ACC112 (cell line): ENCODE measurements around the gene LRRC31.

Experiments used
- H2AFZ ChIP-seq: fragments of 200-600 bp; sonication (generic); one replicate; pipeline ENCODE4 v1.6.0; 2017; ENCODE audit warnings: antibody characterized with exemption, low read length; ENCODE audit not compliant: unreplicated experiment
- H3K27ac ChIP-seq: fragments of 200-600 bp; sonication (generic); 2 replicates; pipeline ENCODE4 v1.5.1; 2014; ENCODE audit warnings: low read depth, mild to moderate bottlenecking, antibody characterized with exemption, low read length, moderate library complexity
- H3K27me3 ChIP-seq: fragments of 200-600 bp; sonication (generic); 2 replicates; pipeline ENCODE4 v1.6.1; 2014; ENCODE audit warnings: mild to moderate bottlenecking, antibody characterized with exemption, low read length, moderate library complexity, mixed read lengths; ENCODE audit not compliant: insufficient read depth
- H3K36me3 ChIP-seq: fragments of 200-600 bp; sonication (generic); 2 replicates; pipeline ENCODE4 v1.6.1; 2016; ENCODE audit warnings: mild to moderate bottlenecking, antibody characterized with exemption, low read length, moderate library complexity, mixed read lengths; ENCODE audit not compliant: insufficient read depth
- H3K4me1 ChIP-seq: fragments of 200-600 bp; sonication (generic); one replicate; pipeline ENCODE4 v1.6.1; 2016; ENCODE audit warnings: low read length, mixed read lengths; ENCODE audit not compliant: insufficient read depth, unreplicated experiment, control insufficient read depth
- H3K4me3 ChIP-seq: fragments of 200-600 bp; sonication (generic); 2 replicates; pipeline ENCODE4 v1.5.1; 2014; ENCODE audit warnings: mild to moderate bottlenecking, low read depth, low read length
- H3K79me2 ChIP-seq: fragments of 200-600 bp; sonication (generic); one replicate; pipeline ENCODE4 v1.6.0; 2016; ENCODE audit warnings: low read length; ENCODE audit not compliant: control insufficient read depth, unreplicated experiment, insufficient read depth

LRRC31 gene

GRCh38 chr3:169836942-169837275 is 32.8 kb downstream of the LRRC31 start:
- H3K4me1 ChIP-seq: no peaks in the 10 kb centered on the region
- no peak overlapping the region for H3K27ac ChIP-seq
- H2AFZ ChIP-seq: no peak overlapping the region

DNA sequence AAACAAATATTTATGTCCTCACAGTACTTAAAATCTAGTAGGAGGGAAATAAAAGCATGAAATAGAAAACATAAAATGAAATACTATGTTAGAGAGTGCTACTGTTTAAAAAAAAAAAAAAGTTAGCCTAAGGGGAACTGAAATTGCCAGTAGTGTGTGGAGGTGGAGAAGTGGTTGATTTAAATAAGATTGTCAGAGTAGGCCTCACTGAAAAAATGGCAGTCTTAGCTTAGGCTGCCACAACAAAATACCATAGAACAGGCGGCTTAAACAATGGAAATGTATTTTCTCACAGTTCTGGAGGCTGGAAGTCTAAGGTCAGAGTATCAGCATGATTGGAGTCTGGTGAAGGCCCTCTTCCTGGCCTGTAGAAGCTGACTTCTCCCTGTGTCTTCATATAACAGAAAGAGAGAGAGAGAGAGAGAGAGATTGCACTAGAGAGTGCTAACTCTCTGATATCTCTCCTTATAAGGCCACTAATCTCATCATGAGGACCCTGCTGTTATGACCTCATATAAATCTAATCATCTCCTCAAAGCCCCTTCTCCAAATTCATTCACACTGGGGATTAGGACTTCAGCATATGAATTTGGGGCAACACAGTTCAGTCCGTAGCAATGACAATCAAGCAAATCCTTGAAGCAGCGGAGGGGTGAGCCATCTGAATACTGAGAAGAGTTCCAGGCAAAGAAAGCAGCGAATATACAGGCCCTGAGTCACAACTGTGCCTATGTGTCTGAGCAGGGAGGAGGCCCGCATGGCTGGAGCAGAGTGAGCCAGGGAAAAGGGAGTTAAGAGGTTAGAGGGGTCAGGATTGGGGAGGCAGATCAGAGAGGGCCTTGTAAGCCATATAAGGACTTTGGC is 33.4 kb downstream of the LRRC31 start:
- Histone ChIP-seq H3K27me3 (no peaks in the 10 kb centered on the region), H3K27ac (no peak overlapping the region), H3K4me3 (no peak overlapping the region), H3K79me2 (no peaks in the 10 kb centered on the region), H3K4me1 (no peaks in the 10 kb centered on the region), H2AFZ (no peak overlapping the region), H3K36me3 (no peaks in the 10 kb centered on the region)

More at GRCh38 chr3:169836942-169837275, 32.8 kb downstream of the LRRC31 start:
- Histone ChIP-seq H3K79me2 (no peaks in the 10 kb centered on the region), H3K27me3 (no peaks in the 10 kb centered on the region), H3K4me3 (no peak overlapping the region), H3K36me3 (no peaks in the 10 kb centered on the region)

GRCh38 chr3:169835533-169835932 is 34.2 kb downstream of the LRRC31 start:
- no peak overlapping the region for H3K4me3 ChIP-seq
- no peak overlapping the region for H3K27ac ChIP-seq
- H3K4me1 ChIP-seq: no peaks in the 10 kb centered on the region
- no peaks in the 10 kb centered on the region for H3K36me3 ChIP-seq
- no peaks in the 10 kb centered on the region for H3K27me3 ChIP-seq
- no peak overlapping the region for H2AFZ ChIP-seq
- H3K79me2 ChIP-seq: no peaks in the 10 kb centered on the region

DNA sequence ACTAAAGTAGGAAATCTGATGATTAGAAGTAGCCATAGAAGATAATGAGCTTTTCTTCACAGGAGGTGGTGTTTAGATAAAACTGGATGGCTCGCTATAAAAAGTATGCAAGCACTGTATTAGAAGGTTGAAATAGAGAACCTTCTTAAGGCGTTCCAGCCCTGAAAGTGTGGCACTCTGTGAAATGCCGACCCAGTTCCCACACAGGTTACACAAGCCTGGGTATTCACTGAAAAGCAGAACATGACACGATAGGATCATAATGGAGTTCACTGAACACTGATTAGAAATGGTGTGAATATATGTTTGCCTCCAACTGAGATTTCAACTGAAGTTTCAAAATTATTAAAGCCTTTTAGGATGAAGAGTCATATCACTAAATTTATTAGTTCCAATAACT is 42.0 kb downstream of the LRRC31 start:
- Histone ChIP-seq H2AFZ (no peak overlapping the region), H3K4me3 (no peak overlapping the region), H3K4me1 (no peaks in the 10 kb centered on the region), H3K27ac (no peak overlapping the region), H3K27me3 (no peaks in the 10 kb centered on the region), H3K79me2 (no peaks in the 10 kb centered on the region), H3K36me3 (no peaks in the 10 kb centered on the region)

- Histone ChIP-seq H3K79me2 (no peaks in the 10 kb centered on the region), H3K27me3 (no peaks in the 10 kb centered on the region), H2AFZ (no peak overlapping the region), H3K4me1 (no peaks in the 10 kb centered on the region), H3K27ac (no peak overlapping the region), H3K36me3 (no peaks in the 10 kb centered on the region), H3K4me3 (no peak overlapping the region)
Observed at GRCh38 chr3:169825316-169825715, 44.4 kb downstream of the LRRC31 start.

- no peak overlapping the region for H3K27ac ChIP-seq
- H3K4me3 ChIP-seq: no peak overlapping the region
- no peaks in the 10 kb centered on the region for H3K27me3 ChIP-seq
- no peaks in the 10 kb centered on the region for H3K4me1 ChIP-seq
- no peak overlapping the region for H2AFZ ChIP-seq
- H3K36me3 ChIP-seq: no peaks in the 10 kb centered on the region
- no peaks in the 10 kb centered on the region for H3K79me2 ChIP-seq
Observed at GRCh38 chr3:169822983-169823382, 46.8 kb downstream of the LRRC31 start.

- Histone ChIP-seq H3K27ac (no peak overlapping the region), H3K36me3 (no peaks in the 10 kb centered on the region), H3K27me3 (no peaks in the 10 kb centered on the region), H3K4me1 (no peaks in the 10 kb centered on the region), H3K79me2 (no peaks in the 10 kb centered on the region), H2AFZ (no peak overlapping the region), H3K4me3 (no peak overlapping the region)
Observed at GRCh38 chr3:169822540-169822939, 47.2 kb downstream of the LRRC31 start.

DNA sequence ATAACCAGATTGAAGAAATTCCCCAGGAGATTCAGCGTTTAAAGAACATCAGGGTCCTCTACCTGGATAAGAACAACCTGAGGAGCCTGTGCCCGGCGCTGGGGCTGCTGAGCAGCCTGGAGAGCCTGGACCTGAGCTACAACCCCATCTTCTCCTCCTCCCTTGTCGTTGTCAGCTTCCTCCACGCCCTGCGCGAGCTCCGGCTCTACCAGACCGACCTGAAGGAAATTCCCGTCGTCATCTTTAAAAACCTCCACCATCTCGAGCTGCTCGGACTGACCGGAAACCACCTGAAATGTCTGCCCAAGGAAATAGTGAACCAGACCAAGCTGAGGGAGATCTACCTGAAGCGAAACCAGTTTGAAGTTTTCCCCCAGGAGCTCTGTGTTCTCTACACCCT is 47.6 kb downstream of the LRRC31 start:
- no peaks in the 10 kb centered on the region for H3K36me3 ChIP-seq
- H3K4me3 ChIP-seq: no peak overlapping the region
- no peaks in the 10 kb centered on the region for H3K79me2 ChIP-seq
- no peaks in the 10 kb centered on the region for H3K4me1 ChIP-seq
- no peaks in the 10 kb centered on the region for H3K27me3 ChIP-seq
- no peak overlapping the region for H3K27ac ChIP-seq
- no peak overlapping the region for H2AFZ ChIP-seq

DNA sequence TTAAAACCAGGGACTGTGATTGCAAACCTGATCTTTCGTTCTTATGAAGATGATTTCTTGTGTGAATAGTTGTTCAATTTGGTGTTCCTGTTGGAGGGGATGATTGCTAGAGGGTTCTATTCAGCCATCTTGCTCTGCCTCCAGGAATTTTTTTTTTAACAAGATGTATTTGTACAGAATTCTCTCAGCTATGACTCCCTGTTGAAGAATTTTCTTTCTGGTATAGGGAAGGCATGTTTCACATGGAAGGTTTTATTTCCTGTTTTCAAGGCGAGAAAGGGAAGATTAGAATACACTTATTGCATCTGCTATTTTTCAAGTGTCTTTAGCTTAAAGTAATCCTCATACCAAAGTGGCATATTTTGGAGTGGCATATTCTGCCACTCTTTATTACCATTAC is 51.4 kb downstream of the LRRC31 start:
- no peaks in the 10 kb centered on the region for H3K79me2 ChIP-seq
- peaks cover 5% of the 10 kb centered on the region for H3K4me1 ChIP-seq
- no peak overlapping the region for H3K4me3 ChIP-seq
- H2AFZ ChIP-seq: peak overlapping the region; percentile 58
- no peaks in the 10 kb centered on the region for H3K27me3 ChIP-seq
- no peaks in the 10 kb centered on the region for H3K36me3 ChIP-seq
- H3K27ac ChIP-seq: no peak overlapping the region

- peaks cover 8% of the 10 kb centered on the region for H3K79me2 ChIP-seq
- no peaks in the 10 kb centered on the region for H3K27me3 ChIP-seq
- H3K4me1 ChIP-seq: peaks cover 11% of the 10 kb centered on the region
- H3K36me3 ChIP-seq: no peaks in the 10 kb centered on the region
- no peak overlapping the region for H3K27ac ChIP-seq
- H3K4me3 ChIP-seq: no peak overlapping the region
- H2AFZ ChIP-seq: no peak overlapping the region
Observed at GRCh38 chr3:169815590-169816150, 54.1 kb downstream of the LRRC31 start.
